PC-9 (cell line): Measurements from ENCODE around the gene ADAMTS3. TPM values are rescaled to one million over a fixed set of nuclear protein-coding genes. Genes with fewer than 3 reads are reported as not detected.

Source experiments
- BruUV-seq: library from RNA; stranded (reverse); fragments of 400-500 nt; replicated peaks from 2 replicates; lab custom pipeline; 2021; lab: Mats Ljungman, UMichigan
- CTCF ChIA-PET: fragments of 300-600 bp; sonication (Branson Sonifier 250); formaldehyde crosslinking; loops from one replicate; lab custom pipeline; 2022; ENCODE audit warnings: antibody characterized with exemption; lab: Charles Lee
- POLR2A ChIA-PET: fragments of 300-600 bp; sonication (Branson Sonifier 250); formaldehyde crosslinking; loops from one replicate; lab custom pipeline; 2022; ENCODE audit warnings: antibody characterized with exemption; ENCODE audit not compliant: unreplicated experiment; lab: Charles Lee
- DNase-seq, 2 experiments: peaks; one replicate each; pipeline versions ENCODE4 v3.0.0 to v3.0.0-alpha.2; 2015 to 2022; ENCODE audit warnings: mixed read lengths in 1 of 2
- H2AFZ ChIP-seq: fragments of 200-600 bp; sonication (generic); 2 replicates; pipeline ENCODE4 v1.8.1; 2017; ENCODE audit warnings: antibody characterized with exemption
- H3F3A ChIP-seq: fragments of 200-600 bp; sonication (generic); 2 replicates; pipeline ENCODE4 v1.8.1; 2017; ENCODE audit warnings: antibody characterized with exemption, mild to moderate bottlenecking, low read depth; ENCODE audit not compliant: insufficient read depth
- H3K27ac ChIP-seq: fragments of 200-600 bp; sonication (generic); 2 replicates; pipeline ENCODE4 v1.6.1; 2016; ENCODE audit warnings: mixed run types
- H3K27me3 ChIP-seq: fragments of 200-600 bp; sonication (generic); 2 replicates; pipeline ENCODE4 v1.6.1; 2016; ENCODE audit warnings: low read depth, mixed run types; ENCODE audit not compliant: insufficient read depth
- H3K36me3 ChIP-seq: fragments of 200-600 bp; sonication (generic); 2 replicates; pipeline ENCODE4 v1.6.1; 2016; ENCODE audit warnings: low read depth, mixed run types
- H3K4me1 ChIP-seq: fragments of 200-600 bp; sonication (generic); replicated peaks from 2 replicates; pipeline ENCODE4 v1.6.1; 2016; ENCODE audit warnings: mixed run types; ENCODE audit not compliant: insufficient read depth
- H3K4me2 ChIP-seq: fragments of 200-600 bp; sonication (generic); 2 replicates; pipeline ENCODE4 v1.6.1; 2017; ENCODE audit warnings: mixed run types
- H3K4me3 ChIP-seq: fragments of 200-600 bp; sonication (generic); 2 replicates; pipeline ENCODE4 v1.6.1; 2016; ENCODE audit warnings: mixed run types
- H3K79me2 ChIP-seq: fragments of 200-600 bp; sonication (generic); 2 replicates; pipeline ENCODE4 v1.6.1; 2017; ENCODE audit warnings: low read depth, mixed run types
- H3K9me2 ChIP-seq: fragments of 200-600 bp; sonication (generic); 2 replicates; pipeline ENCODE4 v1.8.1; 2017; ENCODE audit warnings: mild to moderate bottlenecking; ENCODE audit not compliant: insufficient read depth
- H3K9me3 ChIP-seq: fragments of 200-600 bp; sonication (generic); 2 replicates; pipeline ENCODE4 v1.8.1; 2016; ENCODE audit warnings: low read depth; ENCODE audit not compliant: insufficient read depth
- H4K20me1 ChIP-seq: fragments of 200-600 bp; sonication (generic); 2 replicates; pipeline ENCODE4 v1.8.1; 2017; ENCODE audit not compliant: insufficient read depth
- CTCF ChIP-seq: fragments of 200-600 bp; sonication (generic); conservative IDR thresholded peaks from 2 replicates; pipeline ENCODE4 v1.6.1; 2017; ENCODE audit warnings: mixed run types, antibody characterized with exemption, mild to moderate bottlenecking, moderate library complexity
- EZH2 ChIP-seq: fragments of 200-600 bp; sonication (generic); IDR thresholded peaks from 2 replicates; pipeline ENCODE4 v1.8.0; 2017; ENCODE audit warnings: antibody characterized with exemption, low read depth
- intact Hi-C: fragments of 100-400 bp; cut with micrococcal nuclease; formaldehyde crosslinking; loops from one replicate; pipeline ENCODE4 v1.10.0; 2022; ENCODE audit not compliant: unreplicated experiment
- total RNA-seq: library from RNA; stranded (reverse); gene quantifications from 2 replicates; pipeline ENCODE4 v1.2.3, GENCODE V29; 2021

Gene ADAMTS3
- total RNA-seq, 1 experiment from 2014 or later = 0.76 TPM

DNA sequence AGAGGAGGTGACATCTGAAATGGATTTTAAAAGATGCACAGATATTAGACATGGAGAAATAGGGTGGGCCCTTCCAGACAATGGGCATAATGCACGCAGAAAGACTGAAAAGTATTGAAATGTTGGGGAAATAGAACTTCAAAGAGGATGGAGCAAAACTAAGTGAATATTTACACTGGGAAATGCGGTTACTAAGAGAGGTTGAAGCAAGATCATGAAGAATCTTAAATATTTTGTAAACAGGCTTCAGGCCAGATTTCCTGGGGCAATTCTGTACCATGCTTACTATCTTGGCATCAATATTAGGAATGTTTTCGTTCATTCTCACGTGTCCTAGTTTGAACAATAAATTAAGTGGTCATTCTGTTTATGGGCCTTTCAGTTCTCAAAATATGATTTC, 216.3 kb downstream of the ADAMTS3 start:
- H4K20me1 ChIP-seq = no peaks in the 10 kb centered on the region
- POLR2A ChIA-PET = interaction anchor here (0.6 kb wide), 1 partner anchor 135 kb away, joined by 3 read pairs; no protein-coding TSS in a partner anchor
- H3K36me3 ChIP-seq = no peaks in the 10 kb centered on the region
- no peaks in the 10 kb centered on the region for H3K79me2 ChIP-seq
- no peak overlapping the region for H2AFZ ChIP-seq
- no TSS peak for BruUV-seq
- H3F3A ChIP-seq = no peaks in the 10 kb centered on the region
- intact Hi-C loops = no loop called here
- CTCF ChIA-PET = no interaction called here
- H3K9me2 ChIP-seq = no peaks in the 10 kb centered on the region
- H3K4me2 ChIP-seq = no peak overlapping the region
- no peak overlapping the region for H3K4me3 ChIP-seq
- no peak overlapping the region for H3K27ac ChIP-seq
- H3K4me1 ChIP-seq = no peaks in the 10 kb centered on the region
- TF ChIP-seq CTCF (no peak), EZH2 (no peak)
- no peaks in the 10 kb centered on the region for H3K27me3 ChIP-seq
- H3K9me3 ChIP-seq = no peaks in the 10 kb centered on the region
- peak; percentile 8 to 37 for DNase-seq

- Histone ChIP-seq H3F3A (no peaks in the 10 kb centered on the region), H3K4me2 (no peak overlapping the region), H3K4me1 (no peaks in the 10 kb centered on the region), H3K79me2 (no peaks in the 10 kb centered on the region), H2AFZ (no peak overlapping the region), H3K9me2 (no peaks in the 10 kb centered on the region), H3K4me3 (no peak overlapping the region), H3K9me3 (no peaks in the 10 kb centered on the region), H3K27ac (no peak overlapping the region), H3K27me3 (no peaks in the 10 kb centered on the region), H3K36me3 (no peaks in the 10 kb centered on the region), H4K20me1 (no peaks in the 10 kb centered on the region)
- intact Hi-C loops = no loop called here
- TF ChIP-seq CTCF (no peak), EZH2 (no peak)
- ChIA-PET CTCF (no interaction called here), POLR2A (interaction anchor here (0.7 kb wide), 1 partner anchor 579 kb away, joined by 4 read pairs; no protein-coding TSS in a partner anchor)
- DNase-seq = no peak
- BruUV-seq = no TSS peak
These were observed 217.5 kb downstream of the ADAMTS3 start for GRCh38 chr4:72351521-72351920.

GRCh38 chr4:72348701-72349100, 220.3 kb downstream of the ADAMTS3 start:
- Histone ChIP-seq H3K9me3 (no peaks in the 10 kb centered on the region), H3K36me3 (no peaks in the 10 kb centered on the region), H3F3A (no peaks in the 10 kb centered on the region), H3K4me2 (no peak overlapping the region), H3K79me2 (no peaks in the 10 kb centered on the region), H3K4me1 (no peaks in the 10 kb centered on the region), H3K9me2 (no peaks in the 10 kb centered on the region), H4K20me1 (no peaks in the 10 kb centered on the region), H2AFZ (no peak overlapping the region), H3K4me3 (no peak overlapping the region), H3K27ac (no peak overlapping the region), H3K27me3 (no peaks in the 10 kb centered on the region)
- DNase-seq = no peak
- TF ChIP-seq CTCF (no peak), EZH2 (no peak)
- ChIA-PET POLR2A (no interaction called here), CTCF (no interaction called here)
- no TSS peak for BruUV-seq
- intact Hi-C loops = no loop called here
